Activated T-cell treated with anti-CD3 and anti-CD28 coated beads, Interleukin-2, amount 50 U/mL, for 48 hours (primary cell): ENCODE measurements around the gene ARHGEF4.
A peak's percentile ranks its signal among the peaks of the same experiment; 100 is the strongest.

Source experiments
- DNase-seq, 2 experiments: peaks; one replicate each; pipeline ENCODE4 v3.0.0-alpha.2; 2020

ARHGEF4 gene

DNA sequence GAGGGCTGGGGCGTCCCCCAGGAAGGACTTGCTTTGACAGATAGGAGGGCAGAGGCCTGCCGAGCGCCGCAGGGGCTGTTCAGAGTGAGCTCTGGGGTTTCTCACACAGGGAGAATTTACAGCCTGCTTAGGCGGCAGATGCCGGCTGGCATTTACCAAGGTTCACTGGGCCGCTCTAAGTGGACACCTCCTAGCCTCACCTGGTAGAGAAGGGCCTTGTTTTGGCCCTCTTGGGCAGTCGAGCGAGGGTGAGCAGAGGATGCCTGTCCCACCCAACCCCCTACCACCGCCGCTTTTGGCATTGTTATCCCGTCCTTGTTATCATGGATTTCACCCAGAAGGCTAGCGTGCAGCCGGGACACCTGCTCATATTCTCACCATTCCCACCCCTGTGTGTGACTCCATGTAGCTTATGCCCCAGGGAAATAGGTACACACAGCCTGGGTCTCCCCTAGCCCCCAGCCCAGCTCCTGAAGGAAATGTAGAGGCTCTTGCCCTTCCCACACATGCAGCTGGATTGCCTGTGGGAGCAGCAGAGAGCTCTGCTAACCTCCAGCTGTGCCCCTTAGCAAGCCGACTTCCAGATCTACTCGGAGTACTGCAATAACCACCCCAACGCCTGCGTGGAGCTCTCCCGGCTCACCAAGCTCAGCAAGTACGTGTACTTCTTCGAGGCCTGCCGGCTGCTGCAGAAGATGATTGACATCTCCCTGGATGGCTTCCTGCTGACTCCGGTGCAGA is 204.1 kb downstream of the ARHGEF4 start:
- DNase-seq, result peak in 1 of 2 experiments; percentile 47

DNA sequence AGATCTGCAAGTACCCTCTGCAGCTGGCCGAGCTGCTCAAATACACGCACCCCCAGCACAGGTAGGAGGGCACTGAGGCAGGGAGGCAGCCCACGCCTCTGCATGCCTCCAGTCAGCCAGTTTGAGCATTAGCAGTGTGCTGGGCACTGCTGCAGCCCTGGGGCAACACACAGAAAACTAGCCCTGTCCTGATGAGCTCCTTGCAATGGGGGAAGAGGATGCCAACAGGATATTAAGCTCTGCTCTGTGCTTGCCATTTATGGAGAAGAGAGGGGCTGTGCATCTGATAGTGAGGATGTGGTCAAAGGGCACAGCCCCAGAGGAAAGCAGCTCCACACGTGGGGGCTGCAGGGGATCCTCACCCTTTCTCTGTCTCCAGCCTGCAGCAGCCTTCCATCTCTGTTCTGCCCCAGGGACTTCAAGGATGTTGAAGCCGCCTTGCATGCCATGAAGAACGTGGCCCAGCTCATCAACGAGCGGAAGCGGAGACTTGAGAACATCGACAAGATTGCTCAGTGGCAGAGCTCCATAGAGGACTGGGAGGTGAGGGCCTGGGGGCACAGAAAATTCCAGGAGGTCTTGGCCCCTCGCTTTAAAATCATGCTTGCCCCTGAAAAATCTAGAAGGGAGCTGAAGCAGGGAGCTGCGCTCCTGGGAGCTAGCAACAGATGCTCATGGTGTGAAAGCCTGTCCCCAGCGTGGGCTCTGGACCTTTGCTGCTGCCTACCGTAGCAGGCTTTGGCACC is 204.9 kb downstream of the ARHGEF4 start:
- no peak for DNase-seq

DNA sequence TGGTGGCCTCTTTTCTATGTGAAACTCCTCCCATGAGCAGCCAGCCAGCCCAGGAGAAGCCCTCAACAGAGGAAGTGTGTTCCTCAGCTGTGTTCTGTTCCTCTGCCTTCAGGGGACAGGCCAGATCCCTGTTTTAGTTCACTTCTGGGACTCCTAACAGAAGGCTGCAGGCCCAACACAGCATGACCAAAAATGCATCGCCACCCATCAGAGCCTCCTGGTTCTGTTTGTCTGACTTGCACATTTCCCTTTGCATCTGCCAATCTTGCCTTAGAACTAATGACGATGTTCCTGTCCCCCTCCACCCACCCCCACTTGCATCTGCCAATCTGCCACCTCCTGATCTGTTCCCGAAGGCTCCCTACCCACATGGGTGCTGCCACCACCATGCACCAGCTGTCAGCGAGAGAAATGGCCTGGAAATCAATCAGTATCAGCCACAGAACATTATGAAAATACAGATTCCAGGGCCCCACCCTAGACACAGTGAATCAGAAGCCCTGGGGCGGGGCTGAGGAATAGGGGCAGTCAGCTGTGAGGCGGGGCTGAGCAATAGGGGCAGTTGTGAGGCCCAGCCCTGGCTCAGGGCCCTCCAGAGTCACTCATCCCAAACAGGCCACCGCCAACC is 205.5 kb downstream of the ARHGEF4 start:
- no peak for DNase-seq

DNA sequence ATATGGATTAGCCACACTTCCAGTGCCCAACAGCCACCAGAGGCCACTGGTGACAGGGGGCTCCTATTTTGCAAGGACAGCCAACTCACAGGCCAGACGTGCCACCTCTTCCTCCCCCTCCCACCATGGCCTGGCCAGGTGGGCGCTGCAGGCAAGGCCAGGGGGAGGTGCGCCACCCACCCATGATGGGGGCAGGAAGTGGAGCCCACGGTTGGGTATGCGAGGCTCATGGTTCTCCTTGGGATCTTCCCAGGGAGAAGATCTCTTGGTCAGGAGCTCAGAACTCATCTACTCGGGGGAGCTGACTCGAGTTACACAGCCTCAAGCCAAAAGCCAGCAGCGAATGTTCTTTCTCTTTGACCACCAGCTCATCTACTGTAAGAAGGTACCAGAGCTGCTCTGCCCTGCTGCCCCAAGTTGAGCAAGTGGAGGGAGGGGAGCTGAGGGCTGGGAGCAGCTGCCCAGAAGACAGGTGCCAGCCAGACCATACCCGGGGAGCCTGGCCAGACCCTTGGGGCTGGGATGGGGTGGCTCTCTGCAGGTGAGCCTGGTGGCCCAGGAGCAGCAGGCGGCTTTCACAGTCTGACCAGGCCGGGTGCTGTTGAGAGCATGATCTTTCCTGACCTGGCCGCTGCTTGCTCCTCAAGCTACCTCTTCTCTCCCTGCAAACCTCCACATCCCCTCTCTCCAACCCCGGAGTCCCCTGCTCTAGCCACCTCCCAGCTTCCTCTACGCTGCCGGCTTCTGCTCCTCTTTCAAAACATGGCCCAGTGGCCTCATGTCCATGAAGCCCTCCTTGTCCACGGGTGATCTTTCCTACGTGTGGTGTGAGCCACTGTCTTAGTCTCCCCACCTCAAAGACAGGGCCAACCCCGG is 206.7 kb downstream of the ARHGEF4 start:
- DNase-seq, result no peak

DNA sequence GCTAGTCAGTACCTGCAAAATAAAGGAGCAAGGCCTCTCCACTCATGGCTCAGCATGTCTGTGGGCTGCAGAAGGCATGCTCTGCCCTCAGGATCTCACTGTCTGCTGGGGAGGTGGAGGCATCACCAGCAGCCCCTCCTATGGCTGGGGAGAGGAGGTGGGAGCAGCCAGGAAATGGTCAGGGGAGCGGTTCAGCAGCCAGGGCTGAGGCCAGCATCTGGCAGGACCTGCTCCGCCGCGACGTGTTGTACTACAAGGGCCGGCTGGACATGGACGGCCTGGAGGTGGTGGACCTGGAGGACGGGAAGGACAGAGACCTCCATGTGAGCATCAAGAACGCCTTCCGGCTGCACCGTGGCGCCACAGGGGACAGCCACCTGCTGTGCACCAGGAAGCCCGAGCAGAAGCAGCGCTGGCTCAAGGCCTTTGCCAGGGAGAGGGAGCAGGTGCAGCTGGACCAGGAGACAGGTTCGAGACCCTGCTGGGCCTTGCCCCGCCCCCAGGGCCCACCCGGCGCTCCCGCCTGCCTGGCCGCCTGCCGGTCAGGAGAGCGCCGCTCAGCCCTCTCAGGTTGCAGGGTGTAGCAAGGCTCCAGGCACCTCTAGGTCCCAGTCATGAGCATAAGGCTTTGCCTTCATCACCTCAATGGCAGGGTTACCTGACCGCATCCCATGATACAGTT is 207.5 kb downstream of the ARHGEF4 start:
- DNase-seq, result no peak

DNA sequence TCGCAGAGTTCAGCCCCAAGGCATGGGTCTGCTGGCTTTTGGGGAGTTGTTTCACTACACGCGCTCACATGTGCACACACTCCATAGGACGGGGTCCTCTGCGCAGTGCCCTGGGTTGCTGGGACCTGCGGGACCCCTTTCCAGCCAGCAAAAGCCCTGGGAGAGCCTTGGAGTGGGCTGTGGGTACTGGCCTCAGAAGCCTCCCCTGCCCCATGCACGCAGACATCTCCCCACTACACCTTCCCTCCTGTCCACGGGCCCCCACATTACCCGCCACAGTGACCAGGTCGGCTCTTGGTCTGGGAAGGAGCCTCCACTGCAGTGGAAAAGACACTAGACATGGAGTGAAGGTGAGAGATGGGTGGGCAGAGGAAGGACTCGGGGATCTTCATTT is 208.0 kb downstream of the ARHGEF4 start:
- no peak for DNase-seq

DNA sequence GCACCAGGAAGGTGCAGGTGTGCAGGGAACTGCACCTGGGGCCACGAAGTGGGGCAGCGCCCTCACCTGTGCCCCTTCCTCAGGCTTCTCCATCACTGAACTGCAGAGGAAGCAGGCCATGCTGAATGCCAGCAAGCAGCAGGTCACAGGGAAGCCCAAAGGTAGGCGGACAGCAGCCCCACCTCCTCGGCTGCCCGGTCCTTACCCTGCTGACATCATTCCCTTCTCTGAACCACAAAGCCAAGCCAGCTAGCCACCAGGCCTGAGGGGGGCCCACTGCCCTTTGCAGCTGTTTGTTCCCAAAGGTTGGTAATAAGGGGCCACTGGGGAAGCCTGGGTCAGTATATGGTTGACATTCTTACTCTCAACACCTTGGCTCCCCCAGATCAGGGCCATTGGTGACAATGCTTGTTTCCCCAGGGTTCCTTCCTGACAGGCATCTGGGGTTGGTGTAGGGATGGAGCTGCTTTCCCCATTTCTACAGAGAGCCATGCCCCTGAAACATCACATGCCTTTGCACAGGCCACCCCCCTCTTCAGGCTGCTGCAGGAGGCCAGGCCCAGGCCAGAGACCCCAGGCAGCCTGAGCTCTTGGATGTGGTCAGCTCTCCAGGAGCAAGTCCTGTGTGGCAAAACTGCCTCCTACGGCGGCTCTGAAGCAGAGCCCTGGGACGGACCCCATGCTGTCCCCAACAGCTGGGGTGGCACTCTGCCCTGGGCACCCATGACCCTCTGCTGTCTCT is 208.7 kb downstream of the ARHGEF4 start:
- no peak for DNase-seq

DNA sequence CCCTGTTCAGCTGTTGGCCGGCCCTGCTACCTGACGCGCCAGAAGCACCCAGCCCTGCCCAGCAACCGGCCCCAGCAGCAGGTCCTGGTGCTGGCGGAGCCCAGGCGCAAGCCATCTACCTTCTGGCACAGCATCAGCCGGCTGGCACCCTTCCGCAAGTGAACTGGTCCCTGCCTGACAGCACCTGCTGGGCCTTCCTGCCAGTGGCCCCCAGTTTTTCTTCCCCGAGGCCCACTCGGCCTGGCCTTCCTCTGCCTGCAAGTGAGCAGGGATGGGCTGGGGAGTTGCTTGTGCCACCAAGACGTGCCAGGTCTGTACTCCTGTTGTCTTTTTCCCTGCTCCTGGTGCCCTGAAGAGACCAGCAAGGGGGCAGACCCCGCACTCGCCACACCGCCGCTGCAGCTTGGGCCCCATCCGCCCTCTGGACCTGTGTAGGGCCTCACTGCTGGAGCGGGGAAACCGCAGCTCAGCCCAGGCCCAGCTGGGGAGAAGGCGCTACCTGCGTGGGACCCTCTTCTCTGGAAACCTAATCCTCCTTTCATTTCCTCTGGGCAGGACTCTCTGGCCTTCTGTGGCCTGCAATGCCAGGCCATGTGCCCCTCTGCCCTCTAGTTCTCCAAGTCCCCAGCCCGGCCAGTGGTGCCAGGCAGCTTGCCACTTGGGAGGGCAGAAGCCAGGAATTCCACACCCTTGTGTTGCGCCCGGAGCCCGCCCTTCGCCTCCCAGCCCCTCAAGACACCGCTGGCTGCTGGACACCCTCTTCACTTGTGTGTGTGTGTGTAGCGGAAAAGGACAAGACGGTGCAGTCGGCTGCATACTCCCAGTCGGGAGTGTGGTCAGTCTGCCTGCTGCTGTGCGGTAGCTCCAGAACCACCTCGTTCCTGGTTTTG is 209.6 kb downstream of the ARHGEF4 start:
- DNase-seq, result no peak

DNA sequence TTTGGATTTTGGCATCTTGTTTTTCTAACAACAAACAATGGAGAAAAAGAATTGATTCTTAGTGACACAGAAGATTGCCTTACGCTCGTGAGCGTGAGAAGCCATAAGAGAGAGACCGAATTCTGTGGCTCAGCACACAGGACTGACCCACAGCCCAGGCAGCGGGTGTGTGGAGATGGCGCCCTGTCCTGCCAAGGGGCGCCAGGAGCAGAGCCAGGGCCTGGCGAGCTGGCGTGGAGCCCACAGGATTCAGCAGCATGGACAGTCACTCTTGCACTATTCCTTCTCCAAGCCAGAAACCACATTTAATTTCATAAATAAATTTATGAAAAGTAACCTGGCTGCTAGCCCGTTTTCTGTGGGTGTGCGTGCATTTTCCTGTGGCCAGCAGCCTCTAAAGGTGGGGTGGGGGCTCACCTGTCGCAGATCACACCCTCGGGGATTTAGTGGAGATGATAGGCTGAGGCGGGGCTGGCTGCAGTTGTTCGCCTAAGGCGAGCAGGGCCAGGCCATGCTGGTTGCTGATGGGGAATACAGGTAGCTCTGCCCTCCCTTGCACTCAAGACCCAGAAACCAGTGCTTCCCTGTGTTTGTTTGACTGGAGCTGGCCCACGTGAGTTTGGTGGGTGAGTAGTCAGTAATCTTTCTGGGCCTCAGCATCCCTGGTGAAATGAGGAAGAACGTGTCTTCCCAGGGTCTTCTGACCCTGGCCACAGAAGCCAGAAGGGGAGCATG is 210.4 kb downstream of the ARHGEF4 start:
- DNase-seq, result no peak

DNA sequence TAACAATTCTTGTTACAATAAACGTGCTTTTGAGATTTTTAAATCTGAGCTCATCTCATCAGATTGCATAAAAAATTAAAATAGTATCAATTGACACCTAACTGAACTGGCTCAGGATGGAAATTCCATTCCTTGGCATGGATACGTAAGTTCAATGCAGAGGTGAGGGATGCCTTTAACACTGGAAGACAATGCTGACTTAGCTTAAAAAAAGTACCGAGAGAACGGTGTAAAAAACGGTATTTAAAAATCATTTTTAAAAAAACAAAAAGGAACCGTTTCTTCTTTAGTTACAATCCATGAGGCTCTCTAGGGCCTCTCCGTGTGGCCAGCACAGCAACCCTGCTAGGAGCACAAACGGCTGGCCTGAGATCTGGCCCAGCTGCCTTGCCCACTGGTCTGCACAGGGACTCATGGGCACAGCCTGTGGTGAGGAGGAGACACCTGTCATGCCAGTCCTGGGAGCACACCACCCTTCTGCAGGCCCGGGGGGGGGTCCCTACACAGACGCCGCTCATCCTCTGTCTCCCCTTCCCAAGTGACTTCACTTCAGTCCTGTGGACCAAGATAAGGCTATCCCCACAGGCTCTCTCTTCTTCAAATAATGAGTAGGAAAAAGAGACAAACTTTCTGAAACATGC is 211.3 kb downstream of the ARHGEF4 start:
- no peak for DNase-seq

DNA sequence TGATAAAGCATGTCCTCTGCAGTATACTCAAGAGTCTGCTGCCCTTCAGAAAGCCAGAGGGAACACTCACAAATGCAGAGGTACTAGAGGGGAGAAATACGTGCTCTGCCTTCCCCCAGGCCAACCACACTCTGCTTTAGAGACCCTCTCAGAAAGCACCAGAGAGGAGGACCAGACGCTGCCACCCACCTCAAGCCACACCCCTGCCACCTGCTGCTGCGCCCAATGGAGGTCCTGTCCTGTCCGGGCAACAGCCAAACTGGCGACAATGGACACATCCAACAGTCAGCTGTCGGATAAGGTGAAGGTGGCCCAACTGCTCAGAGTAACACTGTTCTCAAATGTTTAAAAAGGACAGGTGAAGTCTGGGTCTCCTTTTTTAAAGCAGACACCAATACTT is 211.9 kb downstream of the ARHGEF4 start:
- no peak for DNase-seq

DNA sequence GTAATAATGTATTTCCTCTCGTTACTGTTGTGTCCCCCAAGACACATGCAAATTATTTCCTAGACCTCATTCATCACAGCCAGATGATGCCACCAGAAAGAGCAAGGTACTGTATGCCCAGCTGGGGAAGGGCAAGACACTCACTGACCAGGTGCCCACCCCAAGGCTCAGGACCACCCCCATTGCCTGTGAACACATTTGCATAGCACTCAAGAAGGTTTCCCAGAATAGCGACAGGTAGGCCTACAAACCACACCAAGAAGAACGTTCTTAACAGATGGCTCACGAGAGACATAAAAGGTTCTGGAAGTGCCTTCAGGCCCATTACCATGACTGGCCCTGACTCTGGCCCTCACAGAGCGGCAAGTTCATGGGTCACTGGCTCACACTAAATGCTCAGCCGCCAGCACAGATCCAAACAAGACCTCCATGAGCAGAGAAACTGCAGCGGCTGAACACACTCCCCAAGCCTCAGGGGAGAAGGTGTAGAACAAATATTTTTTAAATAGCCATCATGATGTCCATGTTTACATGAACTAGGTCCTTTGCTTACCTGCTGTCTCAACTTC is 212.5 kb downstream of the ARHGEF4 start:
- no peak for DNase-seq

DNA sequence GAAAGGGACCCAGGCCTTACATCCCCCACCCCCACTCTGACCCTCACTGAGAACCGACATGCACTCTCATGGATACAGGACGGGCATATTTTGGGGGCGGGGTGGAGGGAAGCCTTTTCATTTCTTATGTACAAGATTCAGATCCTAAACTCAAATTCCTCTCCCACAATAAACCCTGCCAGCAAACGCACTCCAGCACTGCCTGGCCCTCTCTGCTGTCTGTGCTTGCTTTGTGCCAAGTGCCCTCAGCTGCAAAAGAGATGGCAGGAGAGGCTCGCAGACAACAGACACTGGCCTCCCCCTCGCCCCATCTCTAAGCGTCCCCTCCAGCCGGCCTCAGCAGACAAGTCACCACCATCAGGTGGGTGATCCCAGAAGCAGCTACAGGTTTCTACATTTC is 214.2 kb downstream of the ARHGEF4 start:
- DNase-seq, result no peak

DNA sequence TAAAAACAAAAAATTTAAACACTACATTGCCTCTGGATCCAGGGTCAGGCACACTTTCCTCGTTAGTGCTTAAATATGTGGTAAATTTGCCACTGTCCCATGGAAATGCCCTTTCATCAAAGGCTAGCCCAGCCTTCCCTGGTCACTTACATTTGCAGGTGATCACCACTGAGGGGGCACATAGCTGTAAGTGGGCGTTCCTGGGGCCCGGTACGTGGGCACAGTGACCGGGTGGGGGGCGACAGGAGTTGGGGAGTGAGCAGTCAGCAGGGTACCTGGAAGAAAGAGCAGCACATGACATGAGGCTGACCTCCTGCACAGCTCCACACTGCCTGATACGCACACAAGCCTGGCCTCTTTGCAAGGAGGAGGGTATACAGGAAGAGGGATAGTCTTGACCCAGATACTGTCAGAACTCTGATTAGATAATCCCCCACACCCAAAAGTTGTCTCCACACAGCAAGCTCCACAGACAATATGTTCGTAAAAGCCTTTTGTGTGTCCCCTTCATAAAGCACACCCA is 216.1 kb downstream of the ARHGEF4 start:
- no peak for DNase-seq

DNA sequence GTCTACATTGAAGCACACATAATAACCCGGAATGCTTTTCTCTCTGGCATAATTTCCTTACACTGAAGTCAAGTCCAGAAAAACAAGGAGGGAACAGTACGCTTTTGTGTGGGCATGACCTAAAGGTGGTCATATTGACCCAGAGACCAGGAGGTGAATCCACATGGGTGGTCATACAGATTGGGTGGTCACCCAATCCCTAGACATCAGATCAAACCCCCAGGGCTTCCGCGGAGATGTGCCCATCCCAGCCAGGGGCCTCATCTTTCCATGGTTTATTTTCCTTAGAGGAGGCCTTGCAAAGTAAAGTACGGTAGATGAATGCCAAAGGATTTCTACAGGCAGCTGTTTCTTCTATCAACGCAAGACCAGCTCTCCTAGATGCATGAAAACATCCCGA is 217.8 kb downstream of the ARHGEF4 start:
- DNase-seq, result no peak

DNA sequence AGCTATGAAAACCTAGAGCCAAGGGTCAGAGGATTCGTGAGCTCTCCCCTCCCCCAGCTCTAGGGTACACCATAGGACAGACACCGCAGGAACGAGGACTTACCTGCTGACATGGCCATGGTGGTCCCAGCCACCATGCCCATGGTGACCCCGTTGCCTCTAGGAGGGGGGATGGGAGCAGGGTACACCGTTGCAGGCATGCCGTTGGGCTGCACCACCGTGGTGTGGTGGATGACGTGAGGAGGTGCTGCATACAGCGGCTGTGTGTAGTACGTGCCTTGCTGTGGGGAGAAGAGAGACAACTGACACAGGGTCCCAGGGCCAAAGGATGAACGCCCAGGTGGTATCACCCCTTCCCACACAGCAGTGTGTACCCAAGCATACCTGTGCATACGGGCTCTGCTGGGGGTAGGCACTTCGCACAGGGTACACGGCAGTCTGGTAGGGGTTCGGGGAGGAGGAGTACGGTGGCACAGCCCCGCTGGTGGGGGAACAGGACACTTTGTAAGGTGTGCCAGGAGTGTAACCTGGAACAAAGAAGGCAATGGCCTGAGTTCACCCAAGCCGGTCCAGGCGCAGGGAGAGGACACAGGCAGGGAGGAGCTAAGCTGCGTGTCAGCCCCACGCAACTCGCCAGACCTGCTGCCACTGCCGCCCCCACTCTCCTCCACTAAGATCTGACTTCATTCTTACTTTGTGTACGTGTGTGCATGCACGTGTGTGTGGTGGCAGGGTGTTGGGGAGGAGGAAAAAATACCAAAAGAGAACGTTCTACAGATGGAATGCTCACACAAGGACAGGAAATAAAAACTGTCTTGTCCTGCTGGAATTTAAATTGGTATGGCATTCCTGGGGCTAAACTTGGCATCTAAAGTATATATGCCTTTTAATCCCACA is 218.7 kb downstream of the ARHGEF4 start:
- DNase-seq, result no peak

DNA sequence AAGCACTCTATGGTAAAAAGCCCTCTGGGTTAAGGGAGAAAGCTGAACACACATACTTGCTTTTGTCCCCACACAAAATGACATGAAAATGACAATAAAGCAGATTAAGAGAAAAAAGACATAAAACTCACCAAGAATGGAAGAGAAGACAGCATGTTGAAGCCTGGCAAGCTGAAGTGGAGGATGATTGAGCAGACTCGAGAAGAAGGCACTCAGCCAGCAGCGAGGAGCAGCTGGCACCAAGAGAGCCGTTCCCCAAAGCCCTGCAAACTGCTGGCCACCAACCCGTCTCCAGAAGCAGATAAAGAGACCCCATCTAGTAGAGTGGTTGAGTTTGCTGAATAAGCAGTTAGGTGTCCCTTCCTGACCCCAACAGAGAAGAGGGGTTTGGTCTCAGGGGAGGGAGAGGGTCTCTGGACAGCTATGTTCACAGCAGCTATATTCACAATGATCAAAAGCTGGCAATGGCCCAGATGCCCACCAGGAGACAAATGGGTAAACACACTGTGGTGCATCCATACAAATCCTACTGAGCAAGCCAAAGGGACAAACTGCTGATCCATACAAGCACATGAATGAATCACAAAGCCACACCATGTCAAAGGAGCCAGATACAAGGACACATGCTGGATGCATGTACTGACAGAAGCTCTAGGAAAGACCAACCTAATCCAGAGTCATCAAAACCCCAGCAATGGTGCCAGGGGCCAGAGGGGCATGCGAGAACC is 219.7 kb downstream of the ARHGEF4 start:
- no peak for DNase-seq
